ENCODE results near the gene SYTL3.

SYTL3 gene

DNA sequence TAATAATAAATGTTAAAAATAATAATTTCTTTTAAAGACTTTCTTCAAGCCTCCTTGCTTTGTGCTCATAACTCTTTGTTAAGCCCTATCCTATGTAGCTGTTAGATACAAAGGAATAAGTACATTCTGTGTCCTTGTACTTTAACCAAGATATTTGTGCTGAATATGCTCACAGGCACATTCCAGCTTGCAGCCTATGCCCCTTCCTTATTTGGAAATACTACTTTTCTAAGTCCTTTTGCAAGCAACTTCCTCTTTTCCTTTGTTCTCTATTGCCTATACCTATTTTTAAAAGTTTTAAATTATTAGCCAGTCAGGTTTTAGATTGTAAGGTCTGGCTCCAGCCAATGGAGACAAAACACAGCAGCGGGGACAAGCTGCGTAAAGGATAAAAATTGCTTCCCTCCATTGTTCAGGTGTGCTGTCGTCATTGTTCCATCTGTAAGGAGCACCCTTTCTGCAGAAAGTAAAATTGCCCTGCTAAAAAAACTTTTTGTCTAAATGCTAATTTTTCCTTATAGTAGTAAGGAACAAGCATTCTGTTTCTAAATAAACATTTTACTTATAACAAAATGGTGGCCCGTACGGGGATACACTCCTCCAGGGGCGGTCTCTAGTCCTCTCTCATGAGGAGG is 80.2 kb downstream of the SYTL3 start:
- H3K23ac ChIP-seq (ENCODE audit: low read depth, low read length, poor library complexity), result no peak overlapping the region
- DNase-seq (ENCODE audit: low spot score), result no peak
- no peak overlapping the region for H2AK5ac ChIP-seq (ENCODE audit: low read depth, low read length)
- H3K9ac ChIP-seq (ENCODE audit: low read depth, low read length, poor library complexity), result no peak overlapping the region
- no peak overlapping the region for H3K4me3 ChIP-seq (ENCODE audit: low read length in 2 of 2)
- no peaks in the 10 kb centered on the region for H3K4me1 ChIP-seq (ENCODE audit: control insufficient read depth in 2 of 2, insufficient read depth in 1 of 2, low read depth in 1 of 2, low read length in 2 of 2)
- H2BK15ac ChIP-seq (ENCODE audit: low read length), result no peak overlapping the region
- H2AFZ ChIP-seq (ENCODE audit: low read length), result no peak overlapping the region
- no peak overlapping the region for H3K27ac ChIP-seq (replicated peaks; ENCODE audit: low read length)
- peaks cover 4 to 6% of the 10 kb centered on the region in 2 donors for H3K9me3 ChIP-seq (replicated peaks in 1 of 2; ENCODE audit: control insufficient read depth in 2 of 2, insufficient read depth in 1 of 2, low read depth in 1 of 2, low read length in 2 of 2)
- no peak overlapping the region for H2BK5ac ChIP-seq (ENCODE audit: low read length)
- H2BK120ac ChIP-seq (ENCODE audit: low read depth, low read length), result no peak overlapping the region
- H3K4me2 ChIP-seq (ENCODE audit: insufficient read depth, low read length, poor library complexity, severe bottlenecking), result no peak overlapping the region
- no CpG with 5 or more reads among the region's 6 CpGs for WGBS, 2 donors (ENCODE audit: extremely low coverage in 2 of 2, insufficient read length in 2 of 2, insufficient replicate concordance in 1 of 2)
- H4K91ac ChIP-seq (ENCODE audit: low read depth, low read length, poor library complexity), result no peak overlapping the region
- no peak overlapping the region for H3K4ac ChIP-seq (ENCODE audit: low read length)
- H3K14ac ChIP-seq (ENCODE audit: low read length), result no peak overlapping the region
- no peak overlapping the region for H4K8ac ChIP-seq (ENCODE audit: low read depth, low read length)
- H2BK12ac ChIP-seq (ENCODE audit: low read length), result no peak overlapping the region
- no peak overlapping the region for H3K18ac ChIP-seq (ENCODE audit: low read length)
- H3K27me3 ChIP-seq (ENCODE audit: control insufficient read depth in 3 of 3, insufficient read depth in 3 of 3, low read depth in 1 of 3, low read length in 3 of 3), result peaks cover 0 to 2% (median 0%) of the 10 kb centered on the region in 3 experiments
- H3K79me1 ChIP-seq (ENCODE audit: low read depth, low read length), result no peaks in the 10 kb centered on the region
- no peaks in the 10 kb centered on the region for H3K36me3 ChIP-seq (replicated peaks in 1 of 2; ENCODE audit: control insufficient read depth in 2 of 2, insufficient read depth in 2 of 2, low read length in 2 of 2)

- peaks cover 4 to 6% of the 10 kb centered on the region in 2 donors for H3K9me3 ChIP-seq (replicated peaks in 1 of 2; ENCODE audit: control insufficient read depth in 2 of 2, insufficient read depth in 1 of 2, low read depth in 1 of 2, low read length in 2 of 2)
- H2BK5ac ChIP-seq (ENCODE audit: low read length), result no peak overlapping the region
- no peak overlapping the region for H2AK5ac ChIP-seq (ENCODE audit: low read depth, low read length)
- H3K27me3 ChIP-seq (ENCODE audit: control insufficient read depth in 3 of 3, insufficient read depth in 3 of 3, low read depth in 1 of 3, low read length in 3 of 3), result peaks cover 0 to 2% (median 0%) of the 10 kb centered on the region in 3 experiments
- no peak overlapping the region for H3K4me3 ChIP-seq (ENCODE audit: low read length in 2 of 2)
- H3K4me1 ChIP-seq (ENCODE audit: control insufficient read depth in 2 of 2, insufficient read depth in 1 of 2, low read depth in 1 of 2, low read length in 2 of 2), result no peaks in the 10 kb centered on the region
- no peak for DNase-seq (ENCODE audit: low spot score)
- whole genome bisulfite sequencing, 2 donors (ENCODE audit: extremely low coverage in 2 of 2, insufficient read length in 2 of 2, insufficient replicate concordance in 1 of 2), result no CpG with 5 or more reads among the region's 18 CpGs
- H3K79me1 ChIP-seq (ENCODE audit: low read depth, low read length), result no peaks in the 10 kb centered on the region
- H3K14ac ChIP-seq (ENCODE audit: low read length), result no peak overlapping the region
- no peak overlapping the region for H2BK12ac ChIP-seq (ENCODE audit: low read length)
- H3K4me2 ChIP-seq (ENCODE audit: insufficient read depth, low read length, poor library complexity, severe bottlenecking), result no peak overlapping the region
- H3K9ac ChIP-seq (ENCODE audit: low read depth, low read length, poor library complexity), result no peak overlapping the region
- no peak overlapping the region for H3K23ac ChIP-seq (ENCODE audit: low read depth, low read length, poor library complexity)
- no peak overlapping the region for H3K18ac ChIP-seq (ENCODE audit: low read length)
- no peak overlapping the region for H3K4ac ChIP-seq (ENCODE audit: low read length)
- H4K8ac ChIP-seq (ENCODE audit: low read depth, low read length), result no peak overlapping the region
- no peak overlapping the region for H2BK120ac ChIP-seq (ENCODE audit: low read depth, low read length)
- no peak overlapping the region for H4K91ac ChIP-seq (ENCODE audit: low read depth, low read length, poor library complexity)
- H2BK15ac ChIP-seq (ENCODE audit: low read length), result no peak overlapping the region
- H2AFZ ChIP-seq (ENCODE audit: low read length), result no peak overlapping the region
- no peaks in the 10 kb centered on the region for H3K36me3 ChIP-seq (replicated peaks in 1 of 2; ENCODE audit: control insufficient read depth in 2 of 2, insufficient read depth in 2 of 2, low read length in 2 of 2)
- no peak overlapping the region for H3K27ac ChIP-seq (replicated peaks; ENCODE audit: low read length)
Measured at GRCh38 chr6:158730541-158730907, 80.7 kb downstream of the SYTL3 start.

DNA sequence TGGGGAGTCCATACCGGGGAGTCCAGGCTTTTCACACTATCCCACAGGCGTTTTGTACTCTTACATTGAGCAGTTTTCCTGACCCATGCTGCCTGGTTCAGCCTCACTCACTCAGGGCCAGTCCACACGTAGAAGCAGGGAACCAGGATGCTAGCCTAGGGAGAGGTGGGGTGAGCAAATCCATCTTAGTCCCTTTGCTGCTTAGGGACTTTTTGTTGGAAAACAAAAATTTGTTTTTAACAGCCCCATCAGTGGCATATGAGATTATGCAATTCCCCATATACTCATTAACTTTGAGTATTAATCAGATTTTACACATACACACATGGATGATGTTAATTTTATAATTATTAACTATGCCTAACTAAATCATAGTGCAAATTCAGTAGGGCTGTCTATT is 85.2 kb downstream of the SYTL3 start:
- H4K91ac ChIP-seq (ENCODE audit: low read depth, low read length, poor library complexity), result no peak overlapping the region
- no peak overlapping the region for H2BK5ac ChIP-seq (ENCODE audit: low read length)
- peaks cover 0 to 4% (median 2%) of the 10 kb centered on the region in 3 experiments for H3K27me3 ChIP-seq (ENCODE audit: control insufficient read depth in 3 of 3, insufficient read depth in 3 of 3, low read depth in 1 of 3, low read length in 3 of 3)
- no peak overlapping the region for H2BK120ac ChIP-seq (ENCODE audit: low read depth, low read length)
- H2BK15ac ChIP-seq (ENCODE audit: low read length), result no peak overlapping the region
- H3K79me1 ChIP-seq (ENCODE audit: low read depth, low read length), result no peaks in the 10 kb centered on the region
- H3K36me3 ChIP-seq (replicated peaks in 1 of 2; ENCODE audit: control insufficient read depth in 2 of 2, insufficient read depth in 2 of 2, low read length in 2 of 2), result no peaks in the 10 kb centered on the region
- WGBS, 2 donors (ENCODE audit: extremely low coverage in 2 of 2, insufficient read length in 2 of 2, insufficient replicate concordance in 1 of 2), result no CpG with 5 or more reads among the region's 3 CpGs
- no peak overlapping the region for H3K18ac ChIP-seq (ENCODE audit: low read length)
- H3K27ac ChIP-seq (replicated peaks; ENCODE audit: low read length), result no peak overlapping the region
- no peak overlapping the region for H3K23ac ChIP-seq (ENCODE audit: low read depth, low read length, poor library complexity)
- H3K14ac ChIP-seq (ENCODE audit: low read length), result no peak overlapping the region
- H2BK12ac ChIP-seq (ENCODE audit: low read length), result no peak overlapping the region
- no peak overlapping the region for H3K4me2 ChIP-seq (ENCODE audit: insufficient read depth, low read length, poor library complexity, severe bottlenecking)
- H3K4me3 ChIP-seq (ENCODE audit: low read length in 2 of 2), result no peak overlapping the region
- H3K4me1 ChIP-seq (ENCODE audit: control insufficient read depth in 2 of 2, insufficient read depth in 1 of 2, low read depth in 1 of 2, low read length in 2 of 2), result no peaks in the 10 kb centered on the region
- no peak for DNase-seq (ENCODE audit: low spot score)
- no peak overlapping the region for H3K9ac ChIP-seq (ENCODE audit: low read depth, low read length, poor library complexity)
- H2AFZ ChIP-seq (ENCODE audit: low read length), result no peak overlapping the region
- no peak overlapping the region for H2AK5ac ChIP-seq (ENCODE audit: low read depth, low read length)
- H3K4ac ChIP-seq (ENCODE audit: low read length), result no peak overlapping the region
- H4K8ac ChIP-seq (ENCODE audit: low read depth, low read length), result no peak overlapping the region
- H3K9me3 ChIP-seq (replicated peaks in 1 of 2; ENCODE audit: control insufficient read depth in 2 of 2, insufficient read depth in 1 of 2, low read depth in 1 of 2, low read length in 2 of 2), result peaks cover 9% of the 10 kb centered on the region in 2 donors

DNA sequence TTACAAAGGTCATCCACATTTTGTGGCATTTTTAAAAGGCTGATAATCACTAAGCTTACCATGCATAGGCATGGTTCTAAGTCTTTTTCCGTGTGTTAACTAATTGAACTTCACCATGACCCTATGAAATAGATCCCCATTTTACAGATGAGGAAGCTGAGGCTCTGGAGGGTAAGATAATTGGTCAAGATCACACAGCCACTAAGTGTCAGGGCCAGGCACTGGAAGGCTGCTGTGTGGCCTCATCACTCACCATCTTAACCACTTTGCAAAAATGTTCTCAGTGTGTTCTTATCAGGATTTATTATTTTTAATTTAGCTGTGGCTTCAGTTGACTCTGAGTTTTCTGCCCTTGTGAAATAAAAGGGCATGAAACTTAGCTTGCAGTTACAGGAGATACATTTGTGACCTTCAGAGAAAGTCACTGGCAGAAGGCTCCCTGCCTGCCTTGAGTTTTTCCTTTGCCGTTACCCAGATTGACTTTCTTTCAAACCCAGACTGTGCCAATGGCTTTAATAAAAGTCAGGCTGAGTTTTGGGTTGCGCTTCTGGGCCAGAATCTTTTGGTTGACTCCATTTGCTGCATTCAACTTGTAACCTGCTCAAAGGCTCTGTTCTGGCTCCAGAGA is 87.3 kb downstream of the SYTL3 start:
- WGBS, 2 donors (ENCODE audit: extremely low coverage in 2 of 2, insufficient read length in 2 of 2, insufficient replicate concordance in 1 of 2), result no CpG with 5 or more reads among the region's 3 CpGs
- no peak overlapping the region for H3K23ac ChIP-seq (ENCODE audit: low read depth, low read length, poor library complexity)
- H3K4ac ChIP-seq (ENCODE audit: low read length), result no peak overlapping the region

More for the DNA sequence above, 87.3 kb downstream of the SYTL3 start:
- Histone ChIP-seq H3K36me3 (replicated peaks in 1 of 2; ENCODE audit: control insufficient read depth in 2 of 2, insufficient read depth in 2 of 2, low read length in 2 of 2) (no peaks in the 10 kb centered on the region), H3K18ac (ENCODE audit: low read length) (no peak overlapping the region), H2BK15ac (ENCODE audit: low read length) (no peak overlapping the region), H2BK5ac (ENCODE audit: low read length) (no peak overlapping the region), H2AFZ (ENCODE audit: low read length) (no peak overlapping the region), H3K79me1 (ENCODE audit: low read depth, low read length) (no peaks in the 10 kb centered on the region), H3K9me3 (replicated peaks in 1 of 2; ENCODE audit: control insufficient read depth in 2 of 2, insufficient read depth in 1 of 2, low read depth in 1 of 2, low read length in 2 of 2) (peaks cover 6 to 9% of the 10 kb centered on the region in 2 donors), H3K14ac (ENCODE audit: low read length) (no peak overlapping the region), H3K27ac (replicated peaks; ENCODE audit: low read length) (no peak overlapping the region), H4K8ac (ENCODE audit: low read depth, low read length) (no peak overlapping the region), H2AK5ac (ENCODE audit: low read depth, low read length) (no peak overlapping the region), H4K91ac (ENCODE audit: low read depth, low read length, poor library complexity) (no peak overlapping the region), H2BK120ac (ENCODE audit: low read depth, low read length) (no peak overlapping the region), H2BK12ac (ENCODE audit: low read length) (no peak overlapping the region), H3K4me3 (ENCODE audit: low read length in 2 of 2) (no peak overlapping the region), H3K9ac (ENCODE audit: low read depth, low read length, poor library complexity) (no peak overlapping the region), H3K27me3 (ENCODE audit: control insufficient read depth in 3 of 3, insufficient read depth in 3 of 3, low read depth in 1 of 3, low read length in 3 of 3) (peaks cover 0 to 4% (median 2%) of the 10 kb centered on the region in 3 experiments), H3K4me2 (ENCODE audit: insufficient read depth, low read length, poor library complexity, severe bottlenecking) (no peak overlapping the region), H3K4me1 (ENCODE audit: control insufficient read depth in 2 of 2, insufficient read depth in 1 of 2, low read depth in 1 of 2, low read length in 2 of 2) (no peaks in the 10 kb centered on the region)
- no peak for DNase-seq (ENCODE audit: low spot score)

Data from neuronal stem cell (in vitro differentiated cells).